HT1080 (cell line): ENCODE data around the gene MORN5. TPM values are rescaled to one million over a fixed set of nuclear protein-coding genes. Genes with fewer than 3 reads are reported as not detected.

ENCODE experiments used
- DNase-seq: peaks from one replicate; pipeline ENCODE4 v3.0.0-alpha.2; 2015; ENCODE audit warnings: low read depth
- total RNA-seq: library from RNA; depleted of rRNA; stranded (reverse); fragments of >200 nt; shearing (Covaris generic); gene quantifications from 2 replicates; pipeline ENCODE4 v1.2.3, GENCODE V29; 2014

The MORN5 gene
- total RNA-seq, 1 experiment from 2014 or later: not detected

GRCh38 chr9:122124528-122124927, 35.2 kb upstream of the MORN5 start:
- no peak for DNase-seq

DNA sequence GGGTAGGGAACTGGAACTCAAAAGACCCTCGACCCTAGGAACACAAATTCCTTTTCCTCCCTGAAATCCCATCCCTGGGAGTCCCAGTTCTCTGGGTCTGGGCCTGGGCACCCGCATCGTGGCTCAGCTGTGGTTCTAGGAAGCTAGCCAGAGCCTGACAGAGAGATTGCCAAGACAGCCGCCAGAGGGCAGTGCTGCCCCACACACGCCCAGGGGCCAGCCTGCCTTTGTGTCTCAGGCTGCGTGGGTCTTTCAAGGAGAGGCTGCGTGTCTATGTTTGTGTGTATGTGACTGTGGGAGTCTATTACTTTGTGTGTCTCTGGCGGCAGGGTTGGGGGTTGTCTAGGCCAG, 34.6 kb upstream of the MORN5 start:
- DNase-seq: peak; percentile 74

- peak; percentile 39 for DNase-seq
Measured at GRCh38 chr9:122125509-122126330, 34.0 kb upstream of the MORN5 start.

DNA sequence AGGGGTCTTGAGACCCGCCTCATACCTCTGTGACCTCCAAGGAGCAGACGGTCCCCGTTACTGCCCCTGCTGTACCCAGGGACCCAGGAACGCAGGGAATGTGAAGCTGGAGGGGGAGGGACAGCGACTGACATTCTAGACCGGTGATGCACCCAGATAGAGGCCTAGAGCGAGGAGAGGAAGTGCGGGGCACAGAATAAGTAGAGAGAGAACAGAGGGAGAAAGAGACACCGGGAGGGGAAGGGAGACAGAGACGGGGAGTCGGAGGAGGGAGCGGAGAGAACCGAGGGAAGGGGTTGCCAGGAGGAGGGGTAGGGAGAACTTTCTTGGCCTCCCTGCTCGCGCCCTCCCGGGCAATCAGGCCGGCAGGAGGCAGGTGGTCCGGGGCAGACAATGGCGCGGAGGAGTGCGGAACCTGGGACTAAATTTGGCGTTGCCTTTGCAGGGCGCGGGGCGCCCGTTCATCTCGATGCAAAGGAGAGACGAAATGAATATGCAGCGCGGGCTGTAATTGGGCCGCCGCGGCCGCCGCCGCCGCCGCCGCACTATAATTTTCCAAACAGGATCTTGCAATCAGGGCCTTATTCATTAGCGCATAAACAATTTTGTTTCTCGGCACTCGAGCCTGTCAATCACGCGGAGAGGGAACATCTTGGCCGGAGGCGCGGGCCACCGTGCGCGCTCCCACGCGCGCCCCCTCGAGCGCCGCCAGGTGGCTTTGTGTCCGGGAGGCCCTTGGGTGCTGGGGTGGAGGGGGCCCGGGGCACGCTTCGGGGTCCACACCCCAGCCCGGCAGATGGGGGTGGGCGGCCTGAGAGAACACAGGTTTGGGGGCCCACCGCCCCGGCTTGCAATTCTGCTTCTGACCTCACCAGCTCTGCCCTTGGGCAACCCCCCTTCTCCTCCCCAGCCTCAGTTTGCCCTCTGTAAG, 33.1 kb upstream of the MORN5 start:
- no peak for DNase-seq

DNA sequence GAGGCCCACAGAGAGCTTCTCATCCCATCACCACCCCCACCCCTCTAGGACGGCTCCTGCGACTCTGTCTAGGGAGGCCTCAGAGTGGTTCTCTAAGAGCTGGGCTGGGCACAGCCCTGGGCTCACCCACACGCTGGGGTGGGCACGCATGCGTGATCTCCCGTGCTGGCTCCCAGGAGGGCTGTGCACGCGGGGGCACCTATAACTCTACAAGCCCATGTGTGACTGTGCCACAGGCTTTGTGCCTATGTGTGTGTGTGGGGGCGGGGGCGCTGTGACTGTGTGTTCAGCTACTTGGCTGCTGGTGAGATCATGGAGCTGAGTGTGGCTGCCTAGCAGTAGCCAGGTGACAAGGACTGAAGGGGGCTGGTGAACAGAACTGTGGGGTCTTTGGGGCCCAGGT, 32.3 kb upstream of the MORN5 start:
- DNase-seq: no peak

DNA sequence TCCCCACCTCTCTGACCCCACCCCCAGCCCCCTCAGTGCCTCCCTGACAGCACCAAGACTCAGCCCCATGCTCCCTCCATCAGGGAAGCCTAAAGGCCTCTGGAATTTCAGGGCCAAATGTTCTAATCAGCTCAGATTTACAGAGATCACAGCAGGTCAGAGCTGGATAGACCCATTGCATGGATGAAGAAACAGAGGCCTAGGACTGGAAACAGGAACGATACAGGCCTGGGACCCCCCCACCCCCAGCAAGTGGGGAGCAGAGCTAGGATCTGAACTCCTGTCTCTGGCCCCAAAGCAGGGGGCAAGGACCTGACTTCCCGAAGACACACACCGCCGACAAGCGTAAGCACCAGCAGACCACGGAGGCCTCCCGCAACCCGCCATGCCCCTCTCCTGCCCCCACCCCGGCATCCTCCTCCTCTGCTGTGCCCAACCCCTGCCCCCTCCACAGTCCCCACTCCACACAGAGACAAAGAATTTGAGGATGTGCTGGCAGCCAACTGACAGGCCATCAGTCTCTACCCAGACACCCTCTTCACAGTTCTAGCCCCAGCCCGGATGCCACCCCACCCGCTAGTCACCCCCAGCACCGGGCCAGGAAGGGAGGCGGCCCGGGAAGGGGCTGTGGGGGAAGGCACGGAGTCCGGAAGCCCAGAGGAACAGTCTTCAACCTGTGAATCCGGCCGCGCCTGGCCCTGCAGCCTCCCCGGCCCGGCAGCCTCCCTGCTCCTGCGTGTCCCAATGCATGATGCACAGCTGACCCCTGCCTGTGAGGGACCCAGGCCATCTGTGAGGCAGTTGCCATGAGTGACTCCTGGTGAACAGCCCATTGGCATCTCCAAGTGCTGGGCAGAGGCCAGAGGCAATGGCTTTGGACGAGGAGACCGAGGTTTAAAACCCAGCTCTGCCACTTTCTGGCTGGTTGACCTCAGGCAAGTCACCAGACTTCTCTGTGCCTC, 31.4 kb upstream of the MORN5 start:
- no peak for DNase-seq

GRCh38 chr9:122128969-122129343, 30.8 kb upstream of the MORN5 start:
- no peak for DNase-seq

- no peak for DNase-seq
Measured at GRCh38 chr9:122129969-122130368, 29.7 kb upstream of the MORN5 start.

GRCh38 chr9:122130837-122131236, 28.9 kb upstream of the MORN5 start:
- no peak for DNase-seq

DNA sequence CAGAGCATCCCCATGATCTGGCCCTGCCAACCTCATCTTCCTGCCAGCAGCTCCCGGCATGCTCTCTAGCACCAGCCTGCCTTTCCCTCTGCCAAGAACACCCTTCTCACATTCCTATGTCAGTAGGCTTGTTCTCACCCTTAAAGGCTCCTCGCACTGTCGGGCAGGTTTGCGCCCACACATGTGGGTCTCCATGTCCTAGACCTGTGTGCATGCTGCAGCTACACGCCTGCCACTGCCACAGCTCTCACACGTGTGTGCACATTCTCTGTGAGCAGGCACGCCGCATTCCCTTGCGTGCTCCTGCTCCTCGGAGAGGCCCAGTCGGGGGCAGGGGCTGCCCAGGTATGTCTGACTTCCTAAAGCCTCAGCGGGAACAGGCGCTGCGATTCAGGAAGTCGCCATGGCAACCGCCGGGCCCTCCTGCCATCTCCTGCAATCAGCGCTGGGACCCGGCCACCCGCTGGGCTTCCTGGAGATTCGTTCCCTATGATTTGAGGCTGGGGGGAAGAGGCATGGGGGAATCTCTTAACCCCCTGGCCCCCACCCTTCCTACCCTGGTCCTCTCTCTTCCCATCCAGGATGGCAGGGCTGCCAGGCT, 28.2 kb upstream of the MORN5 start:
- no peak for DNase-seq

DNA sequence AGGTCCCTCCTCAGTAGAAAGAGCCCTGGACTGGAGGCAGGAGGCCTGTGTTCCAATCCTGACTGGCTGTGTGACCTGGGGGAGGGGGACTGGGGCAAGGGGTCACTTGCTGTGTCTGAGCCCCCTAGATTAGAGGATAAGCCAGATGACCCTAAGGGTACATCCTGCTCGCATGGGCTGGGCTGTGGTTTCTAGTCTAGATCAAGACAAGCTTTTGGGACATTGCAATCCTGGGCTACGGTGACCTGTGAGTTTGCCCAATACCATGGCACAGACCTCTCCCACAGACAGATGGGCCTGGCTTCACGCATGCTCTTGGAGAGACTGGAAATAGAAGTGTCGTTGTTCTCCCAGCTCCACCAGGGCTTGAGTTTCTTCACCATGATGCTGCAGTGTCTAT, 27.2 kb upstream of the MORN5 start:
- no peak for DNase-seq

DNA sequence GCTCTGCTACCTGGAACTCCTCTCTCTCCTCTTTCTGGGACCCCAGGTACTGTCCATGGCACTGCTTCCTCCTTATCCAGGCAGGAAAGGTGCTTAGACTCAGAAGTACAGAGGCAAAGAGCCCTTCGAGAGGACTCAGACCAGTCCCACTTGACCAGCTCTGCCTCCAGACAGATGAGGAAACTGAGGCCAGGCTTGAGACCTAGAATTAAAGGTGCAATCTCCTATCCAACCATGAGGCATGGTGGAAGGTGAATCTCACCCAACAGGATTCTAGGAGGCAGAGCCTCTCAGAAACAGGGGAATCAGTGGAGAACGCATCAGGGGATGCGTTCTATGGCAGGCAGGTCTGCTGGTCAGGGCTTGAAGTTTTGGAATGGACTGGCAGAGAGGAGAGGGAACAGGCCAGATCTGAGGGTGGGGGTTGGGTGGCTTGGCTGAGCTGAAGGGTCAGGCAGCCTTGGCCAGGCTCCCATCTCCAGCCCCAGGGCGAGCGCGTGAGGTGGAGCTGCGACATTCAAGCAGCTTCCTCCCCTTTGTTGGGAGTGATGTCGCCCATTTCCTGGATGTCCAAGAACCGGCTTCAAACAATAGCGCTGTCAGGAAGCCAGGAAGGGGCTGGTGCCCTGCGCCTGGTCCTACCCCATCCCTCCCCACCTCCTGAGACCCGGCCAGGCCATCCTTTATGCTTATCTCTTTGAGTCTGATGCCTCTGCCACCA, 26.3 kb upstream of the MORN5 start:
- no peak for DNase-seq

DNA sequence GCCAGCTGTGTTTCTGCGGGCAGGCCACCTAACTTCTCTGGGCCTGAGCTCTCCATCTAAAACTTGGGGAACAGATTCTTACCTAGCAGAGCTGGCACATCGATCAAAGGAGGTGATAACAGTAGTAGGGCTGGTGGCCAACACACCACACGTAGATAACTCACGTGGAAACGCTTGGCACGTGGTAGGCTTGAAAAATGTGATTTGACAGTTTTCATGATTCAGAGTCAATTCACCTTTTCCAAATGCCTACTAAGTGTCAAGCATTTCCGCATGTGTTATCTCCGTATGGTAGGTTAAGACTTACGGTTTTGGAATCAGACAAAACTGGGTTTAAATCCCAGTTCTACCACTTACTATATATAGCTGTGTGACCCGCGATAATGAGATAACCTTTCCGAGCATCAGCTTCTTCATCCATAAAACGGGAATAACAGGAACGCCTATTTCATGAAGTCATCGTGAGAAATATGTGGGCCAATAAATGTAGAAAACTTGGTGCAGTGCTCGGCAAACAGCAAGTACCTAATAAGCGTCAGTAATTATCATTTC, 25.6 kb upstream of the MORN5 start:
- no peak for DNase-seq

DNA sequence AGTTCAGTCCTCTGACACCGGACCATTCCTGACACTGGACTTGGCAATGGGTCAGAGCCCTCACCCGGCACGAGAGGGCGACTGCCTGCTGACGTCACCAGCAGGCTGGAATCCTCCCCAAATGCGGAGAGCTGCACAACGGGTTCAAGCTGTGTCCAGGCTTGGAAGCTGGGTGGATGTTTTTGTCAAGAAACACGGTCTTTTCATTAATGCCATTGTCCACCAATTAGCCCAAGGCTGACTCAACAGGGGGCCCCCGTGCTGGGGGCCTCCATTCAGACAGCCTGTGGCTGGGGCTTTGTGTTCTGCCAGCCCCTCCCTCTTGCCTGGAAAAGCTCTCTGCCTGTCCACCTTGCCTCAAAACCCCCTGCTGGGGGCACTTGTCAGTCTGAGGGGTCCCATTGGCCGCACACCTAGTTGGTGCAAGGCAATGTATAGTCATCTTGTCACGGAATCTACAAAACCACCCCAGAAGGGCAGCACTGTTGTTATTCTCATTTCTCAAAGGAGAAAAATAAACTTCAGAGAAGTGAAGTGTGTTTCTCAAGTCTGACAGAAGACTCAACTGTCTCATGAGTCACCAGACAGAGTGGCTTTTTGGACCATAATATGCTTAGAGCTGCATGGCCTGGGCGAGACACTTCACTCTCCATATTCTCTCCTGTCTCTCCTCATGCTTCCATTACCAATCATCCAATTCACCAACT, 24.7 kb upstream of the MORN5 start:
- DNase-seq: no peak

GRCh38 chr9:122135529-122135859, 24.2 kb upstream of the MORN5 start:
- DNase-seq: no peak

DNA sequence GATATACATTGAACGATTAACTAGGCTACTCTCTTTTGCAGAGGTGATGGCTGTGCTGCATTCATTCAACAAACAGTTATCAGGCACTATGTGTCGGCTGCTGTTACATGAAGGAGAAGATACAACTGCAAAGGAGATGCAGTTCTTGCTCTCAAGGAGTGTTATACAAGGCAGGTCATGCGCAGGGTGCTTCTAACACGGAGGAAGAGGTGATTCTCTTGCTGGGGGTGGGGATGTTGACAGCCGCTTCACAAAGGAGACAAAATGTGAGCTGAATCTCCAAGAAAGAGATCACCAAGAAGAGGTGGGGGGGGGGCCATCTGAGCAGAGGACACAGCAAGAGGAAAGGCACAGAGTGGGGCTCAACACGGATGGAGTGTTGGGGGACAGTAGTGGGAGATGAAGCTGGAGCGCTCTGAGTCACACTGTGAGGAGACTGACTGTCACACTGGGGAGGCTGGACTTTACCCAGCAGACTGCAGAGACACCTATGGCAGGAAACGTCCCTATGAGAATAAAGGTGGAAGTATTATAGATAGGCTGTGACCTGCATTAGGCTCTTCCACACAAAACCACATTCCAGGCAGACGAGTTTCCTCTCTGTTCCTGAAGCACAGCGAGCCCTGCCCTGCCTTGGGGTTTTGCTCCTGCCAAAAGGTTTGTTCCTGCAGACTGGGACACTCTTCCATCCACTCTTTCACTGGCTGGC, 21.0 kb upstream of the MORN5 start:
- DNase-seq: peak; percentile 37

DNA sequence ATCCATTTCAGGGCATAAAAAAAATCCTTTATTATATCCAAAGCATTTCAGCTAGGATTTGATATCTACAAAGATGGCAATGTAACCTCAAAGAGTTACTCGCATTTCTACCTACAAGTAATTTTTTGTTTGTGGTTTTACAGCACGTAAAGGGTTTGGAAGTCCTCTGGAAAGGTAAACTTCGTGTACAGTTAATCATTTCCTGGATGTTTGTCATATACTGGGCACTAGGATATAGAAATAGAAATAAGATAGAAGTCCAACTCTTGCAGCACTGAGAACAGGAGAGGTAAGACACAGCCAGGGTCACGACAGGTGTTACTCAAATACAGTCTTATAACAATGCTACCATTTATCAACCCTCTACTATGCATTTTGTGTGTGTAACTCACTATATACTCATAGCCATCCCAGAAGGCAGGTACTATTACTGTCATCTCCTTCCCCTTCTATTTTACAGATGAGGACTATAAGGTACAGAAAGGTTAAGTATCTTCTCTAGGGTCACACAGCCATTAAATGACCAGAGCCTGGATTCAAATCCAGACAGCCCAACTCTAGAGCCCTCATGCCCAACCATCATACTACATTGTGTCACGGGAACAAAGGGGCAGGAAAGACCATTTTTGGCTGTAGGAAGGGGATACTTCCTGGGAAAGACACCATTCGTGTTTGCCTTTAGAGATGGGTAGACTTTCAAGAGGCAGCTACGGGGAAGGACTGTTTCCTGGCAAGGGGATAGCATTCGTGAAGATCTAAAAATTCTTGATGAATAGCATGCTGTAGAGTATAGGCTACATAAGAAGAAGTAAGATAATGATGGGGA, 19.1 kb upstream of the MORN5 start:
- peak; percentile 20 for DNase-seq

DNA sequence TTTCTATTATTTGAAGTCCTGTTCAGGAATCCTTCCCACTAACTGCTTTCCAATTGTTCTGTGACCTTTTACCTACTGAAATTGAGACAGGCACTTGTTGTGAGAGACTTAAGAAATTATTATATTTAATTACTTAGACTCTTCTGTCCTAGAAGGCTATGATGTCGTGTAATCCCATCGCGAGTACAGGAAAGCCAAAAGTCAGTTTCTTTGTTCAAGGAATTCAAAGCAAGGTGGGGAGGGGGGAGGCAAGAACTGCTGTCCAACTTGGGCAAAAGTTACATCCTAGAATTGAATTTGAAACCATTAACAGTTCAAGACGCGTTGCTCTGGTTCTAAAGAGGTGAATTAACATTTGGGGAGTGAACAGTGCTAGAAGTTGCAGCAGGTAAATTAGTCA, 18.0 kb upstream of the MORN5 start:
- DNase-seq: no peak
